B cell (primary cell): Measurements from ENCODE around the gene PNPT1.

ENCODE experiments used
- EZH2 ChIP-seq: IDR thresholded peaks from 2 replicates; pipeline ENCODE4 v1.6.1; 2012; ENCODE audit warnings: borderline replicate concordance, low read depth, mild to moderate bottlenecking, moderate library complexity, low read length; ENCODE audit not compliant: insufficient read depth, poor library complexity, severe bottlenecking
- TF ChIP-seq, protein P1 (sequence below): fragments of 200-600 bp; IDR thresholded peaks from one replicate; pipeline ENCODE4 v1.8.0; 2022; ENCODE audit warnings: antibody characterized with exemption, mild to moderate bottlenecking

GRCh38 chr2:55703350-55703749, 9.7 kb upstream of the PNPT1 start:
- TF ChIP-seq, protein P1, sequence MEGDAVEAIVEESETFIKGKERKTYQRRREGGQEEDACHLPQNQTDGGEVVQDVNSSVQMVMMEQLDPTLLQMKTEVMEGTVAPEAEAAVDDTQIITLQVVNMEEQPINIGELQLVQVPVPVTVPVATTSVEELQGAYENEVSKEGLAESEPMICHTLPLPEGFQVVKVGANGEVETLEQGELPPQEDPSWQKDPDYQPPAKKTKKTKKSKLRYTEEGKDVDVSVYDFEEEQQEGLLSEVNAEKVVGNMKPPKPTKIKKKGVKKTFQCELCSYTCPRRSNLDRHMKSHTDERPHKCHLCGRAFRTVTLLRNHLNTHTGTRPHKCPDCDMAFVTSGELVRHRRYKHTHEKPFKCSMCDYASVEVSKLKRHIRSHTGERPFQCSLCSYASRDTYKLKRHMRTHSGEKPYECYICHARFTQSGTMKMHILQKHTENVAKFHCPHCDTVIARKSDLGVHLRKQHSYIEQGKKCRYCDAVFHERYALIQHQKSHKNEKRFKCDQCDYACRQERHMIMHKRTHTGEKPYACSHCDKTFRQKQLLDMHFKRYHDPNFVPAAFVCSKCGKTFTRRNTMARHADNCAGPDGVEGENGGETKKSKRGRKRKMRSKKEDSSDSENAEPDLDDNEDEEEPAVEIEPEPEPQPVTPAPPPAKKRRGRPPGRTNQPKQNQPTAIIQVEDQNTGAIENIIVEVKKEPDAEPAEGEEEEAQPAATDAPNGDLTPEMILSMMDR: no peak
- TF ChIP-seq EZH2: no peak
